CD4-positive, alpha-beta T cell treated with Interferon alpha-2 for 1 hour (primary cell): ENCODE measurements around the gene AGMO.

Experiments
- DNase-seq, 2 donors: peaks; one replicate each; pipeline ENCODE4 v3.0.0-alpha.2; 2020 to 2022

Gene AGMO

DNA sequence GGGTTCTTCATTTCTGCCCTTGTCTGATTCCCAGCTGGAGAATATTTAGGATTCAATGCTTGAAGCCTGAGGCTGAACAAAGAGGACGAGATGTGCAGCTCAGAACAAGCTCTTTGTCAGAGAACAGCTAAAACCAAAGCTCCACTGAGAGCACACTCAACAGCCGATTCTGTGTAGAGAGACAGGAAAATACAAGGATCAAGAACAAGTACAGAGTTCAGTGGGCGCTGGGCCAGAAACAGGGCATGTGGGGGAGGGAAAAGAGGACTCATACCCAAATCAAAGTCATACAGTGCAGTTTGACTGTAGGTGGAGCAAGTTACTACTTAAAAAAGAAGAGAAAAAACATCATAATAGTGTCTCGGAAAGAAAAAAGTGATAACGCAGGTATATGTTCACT lies at the start of gene AGMO:
Gene AGMO (minus strand): TSS at position 181 of the 400 bp plus-strand sequence.
- no peak for DNase-seq

GRCh38 chr7:15610503-15610902 lies 48.7 kb upstream of the AGMO start:
- DNase-seq: no peak

DNA sequence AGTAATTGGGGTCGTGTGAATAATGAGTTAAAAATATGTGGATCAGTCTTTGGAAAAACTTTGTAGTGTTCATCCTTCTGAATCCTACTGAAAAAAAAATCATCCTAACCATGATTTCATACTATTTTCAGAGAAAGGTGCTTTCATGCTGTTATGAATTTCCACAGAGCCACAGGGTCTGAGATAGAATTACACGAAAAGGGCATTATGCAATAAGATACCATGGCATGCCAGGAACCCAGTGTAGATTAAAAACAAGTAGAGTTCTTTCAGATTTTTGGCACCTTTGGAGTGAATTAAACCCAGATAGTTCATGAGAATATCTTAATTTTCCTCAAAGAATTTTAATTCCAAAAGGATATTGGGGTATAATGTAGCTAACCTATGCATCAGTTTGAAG lies 47.5 kb upstream of the AGMO start:
- no peak for DNase-seq

DNA sequence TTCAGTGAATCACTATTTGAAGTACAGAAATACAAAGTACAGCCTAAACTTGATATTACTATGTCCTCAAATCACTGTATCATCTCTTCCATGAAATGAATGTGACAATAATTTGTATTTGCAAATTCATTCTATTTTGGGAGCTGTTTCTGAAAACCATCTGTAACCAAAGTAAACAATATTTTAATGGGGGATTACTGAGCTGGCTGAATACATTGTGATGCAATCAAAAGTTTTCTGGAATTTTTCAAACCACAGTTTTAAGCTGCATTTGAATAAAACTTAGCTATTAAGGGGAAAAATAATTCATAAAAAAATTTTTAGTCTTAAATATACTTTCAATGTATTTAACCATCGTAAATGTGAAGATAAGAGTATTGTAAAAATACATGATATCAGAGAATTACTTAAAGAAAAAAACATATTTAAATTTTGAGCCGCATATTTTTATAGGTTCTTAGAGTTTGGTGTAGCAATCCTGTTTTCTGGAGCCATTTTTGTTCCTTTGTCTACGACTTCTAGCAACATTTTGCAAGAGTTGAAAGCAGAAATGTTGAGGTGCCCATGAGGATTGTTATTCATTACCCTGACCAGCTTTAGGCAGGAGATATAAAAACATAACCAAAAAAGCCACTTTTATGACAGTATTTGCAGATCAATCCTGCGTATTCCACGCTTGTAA lies 45.9 kb upstream of the AGMO start:
- DNase-seq: no peak

DNA sequence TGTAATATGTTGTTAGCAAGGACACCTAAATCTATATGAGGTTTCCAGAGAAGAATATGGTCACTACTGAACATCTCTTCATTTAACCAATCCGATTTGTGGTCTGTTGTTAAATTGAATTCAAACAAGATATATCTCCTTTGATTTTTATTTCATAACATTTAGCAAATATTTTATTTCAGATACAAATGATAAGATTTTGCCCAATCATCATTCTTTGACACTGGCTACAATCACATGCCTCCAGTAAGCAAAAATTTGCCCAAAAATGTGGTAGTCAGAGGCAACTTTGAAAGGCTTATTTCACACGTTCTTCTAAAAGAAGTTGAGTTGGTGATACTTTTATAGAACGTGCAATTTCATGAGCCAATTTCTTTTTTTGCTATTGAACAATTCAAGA lies 44.7 kb upstream of the AGMO start:
- no peak for DNase-seq

DNA sequence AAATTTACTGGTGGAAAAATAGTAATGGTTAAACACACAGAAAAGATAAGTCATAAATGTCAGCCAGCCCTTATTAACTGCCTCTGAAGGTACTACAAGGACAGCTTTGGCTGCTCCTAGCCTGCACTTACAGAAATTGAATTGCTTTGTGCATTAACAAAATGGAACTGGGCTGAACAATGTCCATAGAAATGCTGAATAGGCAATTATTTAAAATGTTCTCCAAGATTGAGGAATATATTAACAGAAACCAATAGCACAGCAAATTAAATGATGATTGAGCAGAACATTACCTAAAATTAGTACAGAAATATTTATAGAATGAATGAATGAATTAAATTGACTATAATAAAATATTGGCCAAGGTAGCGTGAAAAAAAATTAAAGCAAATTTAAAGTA lies 42.4 kb upstream of the AGMO start:
- no peak for DNase-seq

- DNase-seq: no peak
Observed at GRCh38 chr7:15603124-15603523, 41.3 kb upstream of the AGMO start.

DNA sequence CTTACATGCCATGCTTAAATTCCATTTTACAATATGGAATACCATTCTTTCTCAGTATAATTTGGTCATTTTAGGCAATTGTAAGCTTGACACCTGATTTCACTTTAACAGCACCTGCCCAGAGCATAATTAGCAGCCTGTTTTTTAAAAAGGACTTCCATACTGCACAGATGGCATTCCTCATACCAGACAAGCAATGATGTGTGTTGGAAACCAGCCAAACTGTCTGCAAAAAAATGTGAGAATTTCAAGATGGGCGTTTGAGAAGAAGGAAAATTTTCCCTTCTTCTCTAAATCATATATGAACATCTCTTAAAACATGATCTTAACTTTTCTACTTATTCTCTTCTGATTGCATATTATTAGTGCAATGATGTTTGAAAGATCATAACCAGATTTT lies 40.4 kb upstream of the AGMO start:
- DNase-seq: no peak

GRCh38 chr7:15601175-15601574 lies 39.4 kb upstream of the AGMO start:
- DNase-seq: no peak

GRCh38 chr7:15600298-15600697 lies 38.5 kb upstream of the AGMO start:
- DNase-seq: no peak

DNA sequence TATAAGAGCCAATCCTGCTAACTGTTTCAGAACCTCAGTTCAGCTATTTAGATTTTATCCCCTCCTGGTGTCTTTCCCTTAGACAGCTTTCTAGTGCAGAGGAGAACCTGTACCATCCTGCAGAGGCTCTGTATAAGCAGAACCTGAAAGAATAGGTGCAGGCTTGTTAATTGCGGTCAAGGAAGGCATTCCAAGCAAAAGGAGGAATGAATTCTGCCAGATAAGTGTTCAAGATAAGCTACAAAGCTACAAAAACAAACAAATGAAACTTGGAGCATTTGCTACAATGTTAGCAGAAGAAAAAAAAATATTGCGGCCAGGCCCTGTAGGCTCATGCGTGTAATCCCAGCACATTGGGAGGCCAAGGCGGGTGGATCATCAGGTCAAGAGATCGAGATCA lies 32.6 kb upstream of the AGMO start:
- no peak for DNase-seq

DNA sequence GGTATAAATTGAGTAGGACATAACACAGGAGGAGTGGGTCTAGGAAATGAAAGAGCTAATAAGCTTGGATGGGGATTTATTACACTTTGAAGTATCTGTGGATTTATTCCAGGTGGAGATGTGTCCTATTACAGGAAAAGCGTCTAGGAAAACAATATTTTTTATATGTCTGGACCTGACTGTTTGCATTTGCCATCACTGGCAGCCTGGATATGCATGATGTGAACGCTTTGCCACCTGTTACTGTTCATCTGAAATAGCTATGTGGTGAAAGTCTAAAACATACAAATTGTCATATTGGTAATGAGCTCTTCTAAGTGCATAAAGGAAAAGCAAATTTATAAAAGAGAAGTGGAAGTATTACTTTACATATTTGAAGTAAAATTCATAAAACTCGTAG lies 31.6 kb upstream of the AGMO start:
- DNase-seq: no peak

DNA sequence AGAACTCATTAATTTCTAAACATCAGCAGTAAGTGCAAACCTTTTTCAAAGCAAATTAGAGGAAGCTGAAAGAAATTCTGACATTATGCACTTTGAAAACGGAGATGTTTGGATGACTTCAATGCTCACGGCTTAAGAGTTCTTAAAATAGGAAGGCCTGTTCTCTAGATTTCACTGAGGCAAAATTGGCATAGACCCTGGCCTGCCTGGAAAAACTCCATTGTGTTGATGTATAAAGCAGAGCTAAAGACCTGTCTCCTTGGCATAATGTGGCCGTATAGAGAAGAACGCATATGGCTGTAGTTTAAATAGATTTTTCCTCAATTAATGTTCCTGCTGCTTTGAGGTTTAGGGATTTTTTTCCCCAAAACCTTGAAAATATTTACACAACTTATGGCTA lies 24.5 kb upstream of the AGMO start:
- DNase-seq: no peak

- no peak for DNase-seq
Observed at GRCh38 chr7:15584575-15584974, 22.8 kb upstream of the AGMO start.

DNA sequence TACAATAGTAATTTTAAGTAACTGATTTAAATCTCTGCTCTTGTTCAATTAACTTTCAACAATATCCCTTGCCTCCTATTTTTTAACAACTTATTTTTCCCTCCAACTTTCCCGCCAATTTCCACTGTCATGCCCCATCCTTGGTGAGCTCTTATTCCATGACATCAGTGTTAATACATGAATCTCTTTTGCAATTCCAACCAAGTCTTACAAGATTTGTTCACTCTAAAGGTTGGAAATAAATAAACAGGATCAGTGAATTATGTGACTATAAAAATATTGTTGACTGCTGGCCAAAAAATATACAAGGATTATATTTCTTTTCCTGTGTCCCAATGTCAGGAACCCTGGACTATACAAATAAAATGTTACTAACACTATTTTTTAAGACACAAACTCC lies 21.0 kb upstream of the AGMO start:
- DNase-seq: no peak

GRCh38 chr7:15581352-15581951 lies 19.6 kb upstream of the AGMO start:
- DNase-seq: no peak

GRCh38 chr7:15580604-15581351 lies 19.0 kb upstream of the AGMO start:
- DNase-seq: no peak

GRCh38 chr7:15577600-15577999 lies 15.8 kb upstream of the AGMO start:
- no peak for DNase-seq

DNA sequence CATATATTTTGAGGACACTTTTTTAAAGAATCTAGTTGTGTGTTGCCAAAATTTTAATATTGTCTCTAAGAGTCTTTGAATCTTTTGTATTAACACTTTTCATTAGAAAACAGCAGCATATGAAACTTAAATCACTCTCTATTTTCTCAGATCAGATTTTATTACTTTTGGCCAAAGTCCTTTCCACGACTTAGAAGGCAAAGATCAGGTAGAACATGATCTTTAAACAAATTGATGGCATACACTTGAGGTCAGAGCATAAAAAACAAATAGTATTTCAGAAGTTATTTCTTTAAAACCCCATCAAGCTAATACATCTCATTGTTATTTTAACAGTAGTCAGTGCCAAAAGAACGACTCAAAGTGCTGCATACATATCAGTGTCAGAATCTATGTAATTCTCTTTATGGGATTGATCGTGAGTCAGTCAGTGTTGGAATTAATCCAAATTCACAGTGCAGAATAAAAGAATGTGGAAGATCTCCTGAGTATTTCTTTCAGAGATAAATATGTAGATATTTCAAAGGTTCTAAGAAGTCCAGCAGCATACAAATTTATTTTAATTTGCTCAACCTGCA lies 9.6 kb upstream of the AGMO start:
- DNase-seq: no peak

DNA sequence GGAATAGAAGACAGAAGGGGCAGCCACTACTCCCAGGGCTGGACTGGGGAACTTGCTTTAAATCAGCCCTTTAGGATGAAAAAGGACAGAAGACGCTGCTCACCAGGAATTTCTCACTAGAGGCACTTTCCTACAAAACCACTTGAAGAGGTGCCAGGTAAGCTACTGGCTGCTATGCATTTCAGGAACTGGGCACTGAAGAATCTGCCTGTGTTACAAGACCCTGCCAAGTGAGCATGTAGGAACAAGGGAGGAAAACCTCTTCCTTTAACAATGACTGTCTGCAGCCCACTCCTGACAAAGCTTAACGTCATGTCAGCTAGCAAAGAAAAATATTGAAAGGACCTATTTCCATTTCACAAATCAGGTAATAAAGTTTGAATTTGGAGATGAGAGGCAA lies 5.8 kb upstream of the AGMO start:
- DNase-seq: no peak

- DNase-seq: no peak
Observed at GRCh38 chr7:15567036-15567435, 5.2 kb upstream of the AGMO start.

DNA sequence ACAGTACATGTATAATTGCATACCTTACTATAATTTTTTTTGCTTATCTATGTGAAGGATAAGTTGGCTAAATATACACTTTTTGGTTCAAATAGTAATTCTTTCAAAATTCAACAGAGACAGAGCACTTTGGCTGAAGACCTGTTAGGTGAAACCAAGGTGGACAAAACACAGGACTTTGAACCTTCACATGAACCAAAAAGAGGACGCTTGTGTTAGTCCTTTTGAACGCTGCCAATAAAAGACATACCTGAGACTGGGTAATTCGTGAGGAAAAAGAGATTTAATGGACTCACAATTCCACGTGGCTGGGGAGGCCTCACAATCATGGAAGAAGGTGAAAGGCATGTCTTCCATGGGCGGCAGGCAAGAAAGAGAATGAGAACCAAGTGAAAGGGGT lies 4.7 kb upstream of the AGMO start:
- no peak for DNase-seq

DNA sequence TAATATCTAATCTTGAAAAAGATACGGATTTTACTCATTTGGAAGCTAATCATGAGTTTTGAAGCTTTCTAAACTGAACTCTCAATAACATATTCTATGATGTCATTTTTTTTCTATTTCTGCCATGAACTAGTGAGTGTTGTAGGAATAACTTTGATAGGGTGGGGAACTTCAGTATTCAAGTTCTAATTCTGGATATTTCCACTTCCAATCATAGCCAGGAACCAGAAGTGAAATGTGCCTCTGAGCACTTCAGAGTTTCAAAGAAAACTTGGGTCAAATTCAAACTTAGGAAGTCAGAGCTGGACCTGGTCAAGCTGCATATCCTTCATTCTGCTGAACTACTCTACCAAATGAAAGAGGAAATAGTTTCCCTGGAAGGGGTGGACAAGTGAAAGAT lies 847 bp downstream of the AGMO start:
- DNase-seq: no peak

DNA sequence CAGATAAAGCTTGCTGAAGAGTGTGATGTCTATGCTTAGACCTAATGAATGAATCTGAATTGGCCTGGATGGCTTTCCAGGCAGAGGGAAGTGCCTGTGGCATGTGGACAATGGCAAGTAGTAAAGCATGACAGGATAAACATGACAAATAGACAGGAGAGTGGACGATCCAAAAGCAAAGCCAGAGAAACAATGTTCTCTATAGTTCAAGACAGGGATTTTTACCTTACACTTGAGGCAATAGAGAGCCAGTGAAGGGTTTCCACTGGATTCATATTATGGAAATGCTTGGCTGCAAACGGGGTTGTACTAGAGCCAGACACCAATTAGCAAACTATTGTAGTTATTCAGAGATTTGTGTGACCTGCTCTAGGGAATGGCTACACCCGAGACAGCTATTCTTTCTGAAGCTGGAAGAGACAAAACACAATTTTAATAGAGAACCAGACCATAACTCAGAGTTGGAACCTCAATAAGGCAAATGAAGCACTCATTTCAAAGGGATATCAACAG lies 2.3 kb downstream of the AGMO start:
- DNase-seq: no peak
